Esophagus mucosa (tissue), 1 donor: ENCODE results near the gene VWDE. TPM values are rescaled to one million over a fixed set of nuclear protein-coding genes. Genes with fewer than 3 reads are reported as not detected.
"Not testable (repeated sequence)": the region's sequence is repeated elsewhere in the genome, so short reads cannot be mapped to it uniquely, and the experiment has no call there.

Experiments used
- ATAC-seq: fragments of 200-7000 bp; cut with Tn5 transposase; one replicate; pipeline ENCODE4 v1.9.1; 2020
- total RNA-seq: library from RNA; stranded (reverse); gene quantifications from one replicate; pipeline ENCODE4 v1.2.4, GENCODE V29; 2023
- donor health status: DM: yes; HTN: yes; CAD: no.

VWDE gene
- total RNA-seq, 1 donor from 2014 or later, result 0.36 TPM

GRCh38 chr7:12401538-12402364 is 1.9 kb downstream of the VWDE start:
- ATAC-seq, result no peak

DNA sequence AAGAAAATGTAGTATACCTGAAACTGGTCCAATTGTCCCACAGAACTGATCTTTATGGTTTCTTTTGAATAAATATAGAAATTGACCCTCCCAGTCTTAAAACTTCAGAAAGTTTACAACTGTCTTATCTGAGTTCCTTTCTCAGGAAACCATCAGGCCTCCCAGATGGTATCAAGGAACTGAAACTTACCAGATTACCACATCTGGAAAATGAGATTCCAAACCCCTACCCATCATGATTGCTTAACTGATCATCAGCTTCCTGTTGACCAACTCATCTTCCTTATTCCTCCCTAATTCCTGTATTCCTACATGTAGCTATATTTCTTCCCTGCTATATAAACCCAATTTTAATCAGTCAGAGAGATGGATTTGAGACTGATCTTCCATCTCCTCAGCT is 5.5 kb downstream of the VWDE start:
- ATAC-seq, result no peak

DNA sequence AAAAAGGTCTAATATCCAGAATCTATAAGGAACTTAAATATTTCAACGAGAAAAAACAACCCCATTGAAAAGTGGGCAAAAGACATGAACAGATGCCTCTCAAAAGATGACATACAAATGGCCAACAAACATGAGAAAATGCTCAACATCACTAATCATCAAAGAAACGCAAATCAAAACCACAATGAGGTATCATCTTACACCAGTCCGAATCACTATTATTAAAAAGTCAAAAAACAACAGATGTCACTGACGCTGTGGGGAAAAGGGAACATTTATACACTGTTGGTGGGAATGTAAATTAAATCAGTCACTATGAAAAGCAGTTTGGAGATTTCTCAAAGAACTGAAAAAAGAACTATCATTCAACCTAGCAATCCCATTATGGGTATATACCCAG is 6.0 kb downstream of the VWDE start:
- no peak for ATAC-seq

DNA sequence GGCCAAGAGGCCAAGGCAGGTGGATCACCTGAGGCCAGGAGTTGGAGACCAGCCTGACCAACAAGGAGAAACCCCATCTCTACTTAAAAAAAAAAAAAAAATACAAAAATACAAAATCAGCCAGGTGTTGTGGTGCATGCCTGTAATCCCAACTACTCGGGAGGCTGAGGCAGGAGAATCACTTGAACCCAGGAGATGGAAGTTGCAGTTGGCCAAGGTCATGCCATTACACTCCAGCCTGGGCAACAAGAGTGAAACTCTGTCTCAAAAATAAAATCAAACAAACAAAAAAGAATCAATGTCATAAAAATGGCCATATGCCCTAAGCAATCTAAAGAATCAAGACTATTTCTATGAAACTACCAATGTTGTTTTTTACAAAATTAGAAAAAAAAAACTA is 7.0 kb downstream of the VWDE start:
- ATAC-seq, result not testable (repeated sequence)

GRCh38 chr7:12391922-12392615 is 11.6 kb downstream of the VWDE start:
- no peak for ATAC-seq

DNA sequence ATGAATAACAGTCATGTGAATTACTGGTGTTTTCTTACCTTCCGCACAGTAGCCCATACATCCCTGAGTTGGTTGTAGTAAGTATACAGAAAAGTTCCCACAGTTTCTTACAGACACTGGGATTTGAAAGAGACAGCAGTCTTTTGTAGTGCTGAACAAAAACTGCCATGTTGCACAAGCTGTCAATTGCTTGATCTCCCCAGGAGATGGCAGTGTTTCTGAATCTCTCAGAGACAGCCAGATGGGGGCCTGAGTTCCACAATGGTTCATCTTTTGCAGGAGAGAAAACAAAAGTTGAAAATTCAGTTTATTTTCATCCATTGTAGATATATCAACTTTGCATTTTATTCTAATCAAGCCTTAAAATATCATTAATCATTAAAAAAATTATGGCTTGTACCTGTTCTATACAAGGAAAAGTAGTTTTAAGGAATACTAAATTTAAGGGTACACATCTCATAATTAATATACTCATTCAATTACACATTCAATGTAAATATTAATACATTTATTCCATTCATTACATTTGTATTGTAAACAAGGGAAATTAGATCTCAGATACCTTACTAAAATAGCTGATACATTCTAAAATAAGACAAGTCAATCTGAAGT is 14.5 kb downstream of the VWDE start:
- no peak for ATAC-seq

- ATAC-seq, result no peak
Observed at GRCh38 chr7:12386313-12386740, 17.3 kb downstream of the VWDE start.

DNA sequence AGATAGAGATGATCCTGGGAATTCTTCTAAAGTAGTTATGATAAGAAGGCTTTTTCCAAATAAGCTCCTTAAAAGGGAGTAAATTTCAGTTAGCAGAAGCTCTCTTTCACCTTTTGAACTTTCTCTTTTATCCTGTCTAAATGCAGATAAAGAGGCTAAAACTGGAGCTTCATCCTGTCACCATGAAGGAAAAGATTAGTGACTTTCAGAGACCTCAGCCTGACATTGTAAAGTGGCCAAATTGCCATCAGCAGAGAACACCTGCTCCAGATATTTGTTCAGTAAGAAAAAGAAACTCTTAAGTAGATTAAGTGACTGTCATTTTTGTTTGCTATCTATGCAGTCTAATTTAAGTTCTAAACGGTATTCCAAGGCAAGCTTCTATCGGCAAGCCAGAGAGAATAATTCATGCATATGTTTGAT is 18.3 kb downstream of the VWDE start:
- no peak for ATAC-seq

- ATAC-seq, result no peak
Observed at GRCh38 chr7:12383377-12383776, 20.3 kb downstream of the VWDE start.

DNA sequence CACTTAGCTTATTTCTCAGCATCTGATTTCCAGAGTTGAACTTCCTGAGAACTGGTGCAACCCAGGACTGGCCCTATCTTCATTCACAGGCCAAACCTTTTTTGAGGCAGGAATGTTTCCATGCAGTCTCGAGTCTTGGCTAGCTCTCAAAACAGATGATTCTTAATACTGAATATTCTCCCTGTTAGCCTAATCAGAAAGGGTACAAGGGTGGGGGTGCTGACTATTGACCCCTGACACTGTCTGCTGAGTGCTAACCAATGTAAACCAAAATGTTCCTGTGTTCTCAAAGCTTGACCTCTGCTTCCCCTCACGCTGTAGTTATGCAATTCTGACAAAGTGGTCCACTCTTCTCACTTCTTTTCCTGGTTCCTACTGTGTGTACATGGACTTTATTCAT is 25.3 kb downstream of the VWDE start:
- ATAC-seq, result no peak

- no peak for ATAC-seq
Observed at GRCh38 chr7:12377406-12377805, 26.3 kb downstream of the VWDE start.

GRCh38 chr7:12373580-12374263 is 29.9 kb downstream of the VWDE start:
- no peak for ATAC-seq

DNA sequence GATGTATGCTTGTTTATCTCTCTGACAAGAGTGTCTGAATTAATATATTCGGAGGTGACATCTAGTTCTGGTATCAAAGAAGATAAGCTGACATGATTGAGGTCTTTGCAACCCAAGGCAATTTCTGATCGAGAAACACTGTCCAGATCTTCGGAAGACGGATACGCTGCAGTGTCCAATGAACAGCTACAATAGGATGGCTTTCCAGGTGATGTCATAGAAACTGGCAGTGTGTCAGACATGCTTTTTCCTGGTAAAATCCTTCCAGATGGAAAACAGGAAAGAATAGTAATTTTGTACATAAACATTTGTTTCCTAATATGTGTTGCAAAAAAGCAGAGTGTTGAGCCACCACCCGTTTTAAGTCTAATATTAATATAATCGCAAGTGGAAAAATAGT is 33.4 kb downstream of the VWDE start:
- no peak for ATAC-seq

DNA sequence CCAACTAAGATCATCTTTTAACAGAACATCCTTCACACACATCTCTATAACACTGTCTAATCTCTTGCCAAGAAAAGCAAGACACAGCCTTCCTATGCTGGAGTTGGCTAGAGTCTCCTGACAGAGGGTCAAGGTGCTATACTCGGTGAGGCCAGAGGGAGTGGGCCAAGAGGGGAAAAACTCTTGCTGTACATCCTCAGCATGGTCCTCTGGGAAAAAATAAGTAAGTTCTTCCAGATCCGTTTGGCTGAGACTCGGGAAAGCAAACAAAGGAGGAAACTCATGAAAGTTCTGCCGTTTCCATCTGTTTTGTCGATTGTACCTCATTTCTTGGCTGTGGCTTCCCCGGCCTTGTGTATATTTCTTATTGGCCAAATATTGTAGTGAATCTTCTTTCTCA is 33.9 kb downstream of the VWDE start:
- ATAC-seq, result no peak

DNA sequence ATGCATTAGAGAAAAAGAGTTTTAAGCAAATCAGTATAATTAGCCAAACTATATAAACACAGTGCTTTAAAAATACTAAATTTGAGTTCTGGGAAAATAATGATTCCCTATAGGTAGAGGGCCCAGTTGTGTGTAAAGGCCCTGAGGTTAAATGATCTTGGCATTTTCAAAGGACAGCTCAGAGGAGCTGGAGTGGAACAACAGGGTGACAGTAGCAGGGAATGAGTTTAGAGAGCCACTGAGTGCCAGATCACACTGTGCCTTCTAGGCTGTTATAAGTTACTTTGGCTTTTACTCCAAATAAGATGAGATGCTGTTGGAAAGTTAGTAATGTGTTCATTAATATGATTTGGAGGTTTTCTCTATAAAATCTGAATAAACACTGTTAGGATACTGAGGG is 34.6 kb downstream of the VWDE start:
- ATAC-seq, result no peak

GRCh38 chr7:12360948-12361347 is 42.7 kb downstream of the VWDE start:
- no peak for ATAC-seq

DNA sequence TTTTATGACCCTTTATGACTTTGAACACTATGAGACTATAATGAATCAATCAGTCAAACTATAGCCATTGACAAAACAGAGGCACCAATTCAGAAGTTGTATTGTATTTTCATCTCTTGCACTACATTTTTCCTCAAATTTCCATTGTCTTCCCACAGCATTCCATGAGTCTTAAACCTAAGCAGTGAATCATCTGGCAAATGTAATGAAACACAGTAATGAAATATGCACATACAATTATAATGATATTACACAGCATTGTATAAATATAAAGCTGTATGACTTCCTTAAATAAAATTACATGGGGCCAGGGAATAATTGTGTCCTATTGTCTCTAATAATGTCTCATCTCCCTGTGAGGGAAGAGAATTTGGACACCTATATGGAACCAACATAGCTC is 45.0 kb downstream of the VWDE start:
- no peak for ATAC-seq

GRCh38 chr7:12357508-12357907 is 46.2 kb downstream of the VWDE start:
- ATAC-seq, result no peak

GRCh38 chr7:12351843-12352242 is 51.8 kb downstream of the VWDE start:
- no peak for ATAC-seq

GRCh38 chr7:12350971-12351370 is 52.7 kb downstream of the VWDE start:
- ATAC-seq, result no peak

- ATAC-seq, result no peak
Observed at GRCh38 chr7:12337095-12337494, 66.6 kb downstream of the VWDE start.

- no peak for ATAC-seq
Observed at GRCh38 chr7:12328888-12329770, 74.5 kb downstream of the VWDE start.
